H1 (cell line): Measurements from ENCODE around the gene NCF4. TPM values are rescaled to one million over a fixed set of nuclear protein-coding genes. Genes with fewer than 3 reads are reported as not detected.

Experiments used
- CTCF ChIA-PET: fragments of 300-600 bp; sonication (Branson Sonifier 250); formaldehyde crosslinking; loops from one replicate; lab custom pipeline; 2021; ENCODE audit not compliant: partially characterized antibody; lab: Charles Lee
- POLR2A ChIA-PET: fragments of 300-600 bp; sonication (Branson Sonifier 250); formaldehyde crosslinking; loops from one replicate; lab custom pipeline; 2021; ENCODE audit warnings: inconsistent platforms; ENCODE audit not compliant: partially characterized antibody; lab: Charles Lee
- DNase-seq, 2 experiments: peaks; one replicate each; pipeline versions ENCODE4 v3.0.0 to v3.0.0-alpha.2; 2010 to 2022; ENCODE audit warnings: low spot score in 2 of 2, low read depth in 1 of 2, mixed read lengths in 1 of 2
- FAIRE-seq: peaks from 2 replicates; lab custom pipeline; 2011; peaks lifted over from hg19 to GRCh38; lab: Jason Lieb, UNC
- H2AFZ ChIP-seq: 2 replicates; pipeline ENCODE4 v1.8.1; 2012; ENCODE audit warnings: low read length, inconsistent platforms
- H2AK5ac ChIP-seq: 2 replicates; pipeline ENCODE4 v1.6.1; 2013; ENCODE audit warnings: low read depth, low read length
- H2BK120ac ChIP-seq: replicated peaks from 2 replicates; pipeline ENCODE3; 2013; ENCODE audit warnings: low read depth, low read length, inconsistent platforms
- H2BK12ac ChIP-seq: 2 replicates; pipeline ENCODE4 v1.6.1; 2013; ENCODE audit warnings: low read depth, low read length
- H2BK15ac ChIP-seq: 2 replicates; pipeline ENCODE4 v1.6.1; 2013; ENCODE audit warnings: low read length
- H2BK20ac ChIP-seq: 2 replicates; pipeline ENCODE4 v1.6.1; 2013; ENCODE audit warnings: low read length
- H2BK5ac ChIP-seq: 2 replicates; pipeline ENCODE4 v1.6.1; 2013; ENCODE audit warnings: low read depth, low read length
- H3K14ac ChIP-seq: 2 replicates; pipeline ENCODE4 v1.6.1; 2013; ENCODE audit warnings: inconsistent platforms; ENCODE audit not compliant: insufficient read length
- H3K18ac ChIP-seq: 2 replicates; pipeline ENCODE4 v1.6.1; 2013; ENCODE audit warnings: low read length; ENCODE audit errors: extremely low read depth
- H3K23ac ChIP-seq: 2 replicates; pipeline ENCODE4 v1.6.1; 2013; ENCODE audit warnings: inconsistent platforms; ENCODE audit not compliant: insufficient read length
- H3K23me2 ChIP-seq: 2 replicates; pipeline ENCODE4 v1.6.1; 2013; ENCODE audit warnings: low read depth, low read length
- H3K27ac ChIP-seq: 2 replicates; pipeline ENCODE4 v1.6.1; 2011; ENCODE audit warnings: low read depth, low read length, inconsistent platforms
- H3K27me3 ChIP-seq, 4 experiments: replicated peaks in 1 of 4; 1 replicate in 1 of 4; 2 replicates in 3 of 4; pipeline versions ENCODE4 v1.6.1 to v1.8.1; 2011 to 2013; ENCODE audit warnings: low read length in 3 of 4, mild to moderate bottlenecking in 3 of 4, inconsistent platforms in 2 of 4, mixed read lengths in 2 of 4, moderate library complexity in 1 of 4; ENCODE audit not compliant: control insufficient read depth in 3 of 4, insufficient read depth in 3 of 4; ENCODE audit errors: extremely low read depth in 1 of 4
- H3K36me3 ChIP-seq, 4 experiments: 2 replicates each; pipeline versions ENCODE4 v1.6.1 to v1.8.1; 2011 to 2013; ENCODE audit warnings: mild to moderate bottlenecking in 4 of 4, low read length in 3 of 4, moderate library complexity in 2 of 4, control low read depth in 1 of 4, inconsistent platforms in 1 of 4; ENCODE audit not compliant: insufficient read depth in 4 of 4, control insufficient read depth in 2 of 4
- H3K4ac ChIP-seq: replicated peaks from 2 replicates; pipeline ENCODE3; 2013; ENCODE audit warnings: low read length, low read depth, mixed read lengths, inconsistent platforms; ENCODE audit not compliant: insufficient read length
- H3K4me1 ChIP-seq, 4 experiments: replicated peaks in 1 of 4; 1 replicate in 1 of 4; 2 replicates in 3 of 4; pipeline versions ENCODE4 v1.6.1 to v1.8.1; 2011 to 2013; ENCODE audit warnings: low read length in 3 of 4, inconsistent platforms in 2 of 4, mixed read lengths in 1 of 4; ENCODE audit not compliant: insufficient read depth in 4 of 4, control insufficient read depth in 3 of 4
- H3K4me2 ChIP-seq, 2 experiments: 2 replicates each; pipeline versions ENCODE4 v1.6.1 to v1.8.1; 2011 to 2013; ENCODE audit warnings: low read depth in 2 of 2, low read length in 2 of 2, control low read depth in 1 of 2, inconsistent platforms in 1 of 2, mild to moderate bottlenecking in 1 of 2; ENCODE audit not compliant: insufficient read depth in 1 of 2
- H3K4me3 ChIP-seq, 4 experiments: fragments of 200-600, 300-600 bp in 1 of 4; sonication (generic), shearing (Covaris generic), sonication (Bioruptor Twin) in 1 of 4; 2 replicates each; pipeline versions ENCODE4 v1.5.1 to v1.8.1; 2011 to 2016; ENCODE audit warnings: low read length in 4 of 4, low read depth in 3 of 4, control low read depth in 2 of 4, inconsistent platforms in 2 of 4, mild to moderate bottlenecking in 2 of 4, mixed read lengths in 1 of 4, moderate library complexity in 1 of 4; ENCODE audit not compliant: insufficient read depth in 2 of 4; ENCODE audit errors: extremely low read depth in 1 of 4
- H3K56ac ChIP-seq: replicated peaks from 2 replicates; pipeline ENCODE3; 2013; ENCODE audit warnings: low read depth, mild to moderate bottlenecking, mixed read lengths, low read length, inconsistent platforms; ENCODE audit not compliant: insufficient read length
- H3K79me1 ChIP-seq: 2 replicates; pipeline ENCODE4 v1.6.1; 2013; ENCODE audit warnings: low read depth, low read length, control low read depth
- H3K79me2 ChIP-seq, 2 experiments: 2 replicates each; pipeline versions ENCODE4 v1.6.1 to v1.8.1; 2012 to 2013; ENCODE audit warnings: low read length in 2 of 2, mild to moderate bottlenecking in 2 of 2, inconsistent platforms in 1 of 2; ENCODE audit not compliant: insufficient read depth in 2 of 2, control insufficient read depth in 1 of 2
- H3K9ac ChIP-seq, 4 experiments: replicated peaks in 1 of 4; 1 replicate in 1 of 4; 2 replicates in 3 of 4; pipeline versions ENCODE4 v1.6.1 to v1.8.1; 2011 to 2013; ENCODE audit warnings: low read depth in 3 of 4, low read length in 3 of 4, control low read depth in 2 of 4, mild to moderate bottlenecking in 2 of 4, moderate library complexity in 2 of 4, inconsistent platforms in 1 of 4; ENCODE audit errors: extremely low read depth in 1 of 4
- H3K9me3 ChIP-seq, 2 experiments: 2 replicates each; pipeline versions ENCODE4 v1.6.1 to v1.8.1; 2012 to 2013; ENCODE audit warnings: mild to moderate bottlenecking in 2 of 2, moderate library complexity in 2 of 2, control low read depth in 1 of 2, inconsistent platforms in 1 of 2, low read depth in 1 of 2, low read length in 1 of 2, mixed read lengths in 1 of 2; ENCODE audit not compliant: insufficient read depth in 2 of 2
- H4K20me1 ChIP-seq, 2 experiments: replicated peaks in 1 of 2; 2 replicates each; pipeline versions ENCODE3 to v1.8.1; 2011 to 2013; ENCODE audit warnings: inconsistent platforms in 2 of 2, low read length in 2 of 2, mild to moderate bottlenecking in 1 of 2; ENCODE audit not compliant: insufficient read depth in 2 of 2, control insufficient read depth in 1 of 2
- H4K5ac ChIP-seq: 2 replicates; pipeline ENCODE4 v1.6.1; 2013; ENCODE audit warnings: low read length, low read depth, mixed read lengths, inconsistent platforms; ENCODE audit not compliant: insufficient read length
- H4K8ac ChIP-seq: 2 replicates; pipeline ENCODE4 v1.8.0; 2013; ENCODE audit warnings: mild to moderate bottlenecking, moderate library complexity, low read length, inconsistent platforms; ENCODE audit not compliant: insufficient read depth; ENCODE audit errors: extremely low read depth
- H4K91ac ChIP-seq: replicated peaks from 2 replicates; pipeline ENCODE3; 2013; ENCODE audit warnings: low read length, mixed read lengths, inconsistent platforms; ENCODE audit not compliant: insufficient read length
- CEBPB ChIP-seq: IDR thresholded peaks from 2 replicates; pipeline ENCODE4 v1.6.1; 2012; ENCODE audit warnings: low read depth, low read length
- CREB1 ChIP-seq: IDR thresholded peaks from 2 replicates; pipeline ENCODE4 v1.6.1; 2012; ENCODE audit warnings: inconsistent platforms
- CTBP2 ChIP-seq: IDR thresholded peaks from 2 replicates; pipeline ENCODE4 v1.7.0; 2011; ENCODE audit warnings: borderline replicate concordance, mild to moderate bottlenecking, moderate library complexity, mixed read lengths, low read length; ENCODE audit not compliant: insufficient read depth, insufficient read length
- GABPA ChIP-seq: IDR thresholded peaks from 2 replicates; pipeline ENCODE4 v1.6.1; 2011; ENCODE audit warnings: mild to moderate bottlenecking, low read length, moderate library complexity, borderline replicate concordance; ENCODE audit not compliant: insufficient read depth
- RAD21 ChIP-seq, 2 experiments: IDR thresholded peaks in 1 of 2; conservative IDR thresholded peaks in 1 of 2; 2 replicates each; pipeline ENCODE4 v1.6.1; 2011; ENCODE audit warnings: low read depth in 2 of 2, low read length in 2 of 2, improper control_type of control experiment in 1 of 2, inconsistent platforms in 1 of 2, mild to moderate bottlenecking in 1 of 2, moderate library complexity in 1 of 2
- TAF1 ChIP-seq: IDR thresholded peaks from 2 replicates; pipeline ENCODE4 v1.6.1; 2011; ENCODE audit warnings: mild to moderate bottlenecking, low read depth, low read length
- TAF7 ChIP-seq: optimal IDR thresholded peaks from 2 replicates; pipeline ENCODE3; 2011; ENCODE audit warnings: low read depth, mild to moderate bottlenecking, inconsistent platforms, low read length, moderate library complexity, borderline replicate concordance
- WGBS, 2 experiments: shearing (Covaris generic) in 1 of 2; methylation state at CpG; one replicate each; pipeline versions ENCODE4 v1.1.6 to v1.1.7; 2013 to 2015; ENCODE audit warnings: low lambda C conversion rate in 2 of 2, mixed read lengths in 2 of 2, inconsistent platforms in 1 of 2, low coverage in 1 of 2, missing lambda C conversion rate in 1 of 2; ENCODE audit not compliant: insufficient replicate concordance in 2 of 2, insufficient coverage in 1 of 2, insufficient read length in 1 of 2; ENCODE audit errors: extremely low coverage in 1 of 2, missing lambda C conversion rate in 1 of 2; 5-methylcytosine and 5-hydroxymethylcytosine counted together
- polyA plus RNA-seq, 7 experiments: library from polyadenylated mRNA; depleted of rRNA in 3 of 7; stranded (reverse) in 5 of 7; unstranded in 2 of 7; fragments of >200 nt in 5 of 7; fragments of 200-250 nt in 2 of 7; gene quantifications; 1 replicate in 5 of 7; 2 replicates in 1 of 7; 4 replicates in 1 of 7; pipeline versions ENCODE4 v1.2.1 to v1.2.3, GENCODE V29; 2011 to 2013; ENCODE audit warnings: missing spikeins in 2 of 7, mixed read lengths in 2 of 7
- total RNA-seq: library from RNA; stranded (reverse); fragmentation: NEBNext Ultra II Directional; extraction: Animal tissue kit (Norgen Biotek cat#: 25700); gene quantifications from 2 replicates; pipeline ENCODE4 v1.2.1, GENCODE V29; 2021
- TF ChIP-seq, protein P1 (sequence below): IDR thresholded peaks from 2 replicates; pipeline ENCODE4 v1.6.1; 2012; ENCODE audit warnings: low read length, inconsistent platforms
- TF ChIP-seq, protein P2 (sequence below): IDR thresholded peaks from 2 replicates; pipeline ENCODE4 v1.6.1; 2012; ENCODE audit warnings: inconsistent platforms

The NCF4 gene
- total and polyA plus RNA-seq, 2 of the 8 experiments (the other 6 are each of a cell fraction or from before 2014, with no cell fraction given), result 0.20 TPM; not detected in 1

DNA sequence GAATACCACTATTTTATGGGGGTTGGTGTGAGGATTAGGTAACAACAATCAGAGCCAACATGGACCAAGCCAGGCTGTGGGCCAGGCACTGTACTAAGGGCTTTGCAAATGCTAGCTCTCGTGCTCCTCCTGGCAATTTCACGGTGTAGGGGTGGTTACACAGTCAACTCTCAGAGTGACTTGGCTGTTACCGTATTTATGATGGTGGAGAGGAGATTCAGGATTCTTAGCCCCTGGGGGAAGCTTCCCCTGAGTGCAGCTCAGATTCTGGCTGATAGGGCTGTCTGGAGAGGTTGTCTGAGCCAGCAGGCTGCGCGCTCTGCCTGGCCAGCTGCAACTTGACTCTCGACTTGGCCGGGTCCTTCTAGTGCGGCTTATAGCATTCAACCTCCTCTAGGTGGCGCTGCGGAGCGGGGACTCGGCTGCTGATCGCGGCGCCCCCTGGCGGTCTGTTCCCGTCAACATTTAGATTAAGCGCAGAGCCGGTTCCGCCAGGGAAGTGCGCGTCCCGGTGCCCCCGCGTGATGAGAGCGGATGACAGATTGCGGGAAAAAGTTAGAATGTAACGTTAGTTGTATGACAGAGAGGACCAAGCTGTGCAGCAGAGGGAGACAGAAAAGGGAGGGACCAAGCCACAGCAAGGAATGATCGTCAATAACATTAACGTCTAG lies 4.5 kb upstream of the NCF4 start:
- Histone ChIP-seq H3K23ac (no peak overlapping the region), H3K27me3 (peaks cover 1 to 16% (median 10%) of the 10 kb centered on the region in 4 experiments), H4K91ac (no peak overlapping the region), H3K79me2 (no peaks in the 10 kb centered on the region), H2BK20ac (0 out of 2 replicates have a peak overlapping the region, but pooled peaks have one; percentile 61), H3K27ac (no peak overlapping the region), H2BK12ac (no peak overlapping the region), H3K4me3 (no peak overlapping the region), H4K20me1 (peaks cover 0 to 2% of the 10 kb centered on the region in 2 experiments), H3K14ac (no peak overlapping the region), H3K36me3 (no peaks in the 10 kb centered on the region), H4K5ac (no peak overlapping the region), H2BK15ac (peak overlapping the region; percentile 92; the same call in 1 of the 2 replicates), H3K9me3 (peaks cover 0 to 2% of the 10 kb centered on the region in 2 experiments; a peak in 1 of 4 replicates), H3K18ac (no peak overlapping the region), H2BK120ac (no peak overlapping the region), H3K23me2 (no peaks in the 10 kb centered on the region), H2AFZ (peak overlapping the region; percentile 45; the same call in 1 of the 2 replicates), H3K9ac (no peak overlapping the region), H3K79me1 (no peaks in the 10 kb centered on the region), H3K4me1 (peaks cover 0 to 3% (median under 1%) of the 10 kb centered on the region in 4 experiments; a peak in 2 of 7 replicates), H2BK5ac (peak overlapping the region; percentile 30; the same call in 1 of the 2 replicates), H3K4me2 (peak overlapping the region in 1 of 2 experiments; percentile 47; a peak in 3 of 4 replicates), H3K56ac (no peak overlapping the region), H3K4ac (no peak overlapping the region), H2AK5ac (no peak overlapping the region), H4K8ac (no peak overlapping the region)
- FAIRE-seq, result peak; percentile 68
- peak; percentile 78 to 99 for DNase-seq
- POLR2A ChIA-PET, result interaction anchor here (0.7 to 1.5 kb wide), 2 partner anchors 73 to 910 kb away, joined by 3 to 4 read pairs; no protein-coding TSS in a partner anchor
- CTCF ChIA-PET, result interaction anchor here (0.5 to 7.6 kb wide), 82 partner anchors 10 to 411 kb away, joined by 3 to 96 read pairs (median 5); partner anchors contain the start of genes EIF3D, IFT27, MPST and TST
- WGBS, 2 experiments, result 17% methylated on average over 30 of the region's 30 CpGs; no CpG with 5 or more reads in 1 of the 2 experiments
- TF ChIP-seq RAD21 (IDR thresholded peaks at IDR 0.05 in 1 of 2, conservative IDR thresholded peaks at IDR 0.05 in 1 of 2; ENCODE audit: low read depth in 2 of 2, low read length in 2 of 2) (peak; percentile 81 to 91), CEBPB (no peak), GABPA (peak; percentile 64; the same call in 1 of the 2 replicates), TAF7 (peak; percentile 96), TAF1 (no peak), CTBP2 (no peak), CREB1 (peak; percentile 73)
- TF ChIP-seq, protein P1, sequence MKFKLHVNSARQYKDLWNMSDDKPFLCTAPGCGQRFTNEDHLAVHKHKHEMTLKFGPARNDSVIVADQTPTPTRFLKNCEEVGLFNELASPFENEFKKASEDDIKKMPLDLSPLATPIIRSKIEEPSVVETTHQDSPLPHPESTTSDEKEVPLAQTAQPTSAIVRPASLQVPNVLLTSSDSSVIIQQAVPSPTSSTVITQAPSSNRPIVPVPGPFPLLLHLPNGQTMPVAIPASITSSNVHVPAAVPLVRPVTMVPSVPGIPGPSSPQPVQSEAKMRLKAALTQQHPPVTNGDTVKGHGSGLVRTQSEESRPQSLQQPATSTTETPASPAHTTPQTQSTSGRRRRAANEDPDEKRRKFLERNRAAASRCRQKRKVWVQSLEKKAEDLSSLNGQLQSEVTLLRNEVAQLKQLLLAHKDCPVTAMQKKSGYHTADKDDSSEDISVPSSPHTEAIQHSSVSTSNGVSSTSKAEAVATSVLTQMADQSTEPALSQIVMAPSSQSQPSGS, result no peak
- TF ChIP-seq, protein P2, sequence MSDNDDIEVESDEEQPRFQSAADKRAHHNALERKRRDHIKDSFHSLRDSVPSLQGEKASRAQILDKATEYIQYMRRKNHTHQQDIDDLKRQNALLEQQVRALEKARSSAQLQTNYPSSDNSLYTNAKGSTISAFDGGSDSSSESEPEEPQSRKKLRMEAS, result no peak; the same call in 1 of the 2 replicates
